ENCODE results near the gene NACC2.

- TF ChIP-seq SIN3A (conservative IDR thresholded peaks at IDR 0.05 in 1 of 2, IDR thresholded peaks at IDR 0.05 in 1 of 2; ENCODE audit: low read depth in 1 of 2, low read length in 2 of 2) = no peak
- TF ChIP-seq EZH2 (IDR thresholded peaks at IDR 0.05; ENCODE audit: low read depth, low read length, severe bottlenecking) = no peak
These were observed 1.6 kb downstream of the NACC2 start for GRCh38 chr9:136093346-136093986.
